Retinal pigment epithelial cell (primary cell): ENCODE data around the gene FMN1.
A peak's percentile ranks its signal among the peaks of the same experiment; 100 is the strongest.
"Not testable (repeated sequence)": the region's sequence is repeated elsewhere in the genome, so short reads cannot be mapped to it uniquely, and the experiment has no call there.

Source experiments
- DNase-seq: peaks from one replicate; pipeline ENCODE4 v3.0.0-alpha.2; 2010; ENCODE audit warnings: low read depth
- H3K4me3 ChIP-seq: 2 replicates; pipeline ENCODE4 v1.5.1; 2011; ENCODE audit warnings: mild to moderate bottlenecking, low read length, control low read depth, moderate library complexity
- TF ChIP-seq, protein P1 (sequence below): conservative IDR thresholded peaks from 2 replicates; pipeline ENCODE4 v1.5.1; 2011; ENCODE audit warnings: low read depth, low read length, control low read depth, inconsistent platforms

The FMN1 gene

GRCh38 chr15:33074212-33074611, 120.3 kb downstream of the FMN1 start:
- DNase-seq: no peak
- TF ChIP-seq, protein P1, sequence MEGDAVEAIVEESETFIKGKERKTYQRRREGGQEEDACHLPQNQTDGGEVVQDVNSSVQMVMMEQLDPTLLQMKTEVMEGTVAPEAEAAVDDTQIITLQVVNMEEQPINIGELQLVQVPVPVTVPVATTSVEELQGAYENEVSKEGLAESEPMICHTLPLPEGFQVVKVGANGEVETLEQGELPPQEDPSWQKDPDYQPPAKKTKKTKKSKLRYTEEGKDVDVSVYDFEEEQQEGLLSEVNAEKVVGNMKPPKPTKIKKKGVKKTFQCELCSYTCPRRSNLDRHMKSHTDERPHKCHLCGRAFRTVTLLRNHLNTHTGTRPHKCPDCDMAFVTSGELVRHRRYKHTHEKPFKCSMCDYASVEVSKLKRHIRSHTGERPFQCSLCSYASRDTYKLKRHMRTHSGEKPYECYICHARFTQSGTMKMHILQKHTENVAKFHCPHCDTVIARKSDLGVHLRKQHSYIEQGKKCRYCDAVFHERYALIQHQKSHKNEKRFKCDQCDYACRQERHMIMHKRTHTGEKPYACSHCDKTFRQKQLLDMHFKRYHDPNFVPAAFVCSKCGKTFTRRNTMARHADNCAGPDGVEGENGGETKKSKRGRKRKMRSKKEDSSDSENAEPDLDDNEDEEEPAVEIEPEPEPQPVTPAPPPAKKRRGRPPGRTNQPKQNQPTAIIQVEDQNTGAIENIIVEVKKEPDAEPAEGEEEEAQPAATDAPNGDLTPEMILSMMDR: no peak
- no peak overlapping the region for H3K4me3 ChIP-seq

DNA sequence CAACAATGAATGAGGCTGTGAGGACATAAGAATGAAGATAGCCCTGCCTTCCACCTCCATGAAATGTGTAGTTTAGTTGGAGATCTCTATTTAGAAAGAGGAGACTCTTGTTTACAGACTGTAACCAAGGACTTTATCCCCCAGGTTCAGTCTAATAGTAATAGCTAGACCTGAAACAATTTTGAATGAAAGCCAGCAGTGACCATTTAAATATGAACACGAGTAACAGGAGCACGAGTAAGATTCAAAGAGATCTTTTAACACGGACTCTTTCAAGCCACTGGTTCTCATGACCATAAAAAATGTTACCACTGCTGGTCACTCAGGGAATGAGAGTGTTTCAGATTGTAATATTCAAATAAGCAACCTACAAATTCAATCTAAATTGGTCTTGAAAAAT, 123.1 kb downstream of the FMN1 start:
- no peak for DNase-seq
- H3K4me3 ChIP-seq: no peak overlapping the region
- TF ChIP-seq, protein P1: no peak

GRCh38 chr15:33069903-33070302, 124.6 kb downstream of the FMN1 start:
- not testable (repeated sequence) for H3K4me3 ChIP-seq, DNase-seq

DNA sequence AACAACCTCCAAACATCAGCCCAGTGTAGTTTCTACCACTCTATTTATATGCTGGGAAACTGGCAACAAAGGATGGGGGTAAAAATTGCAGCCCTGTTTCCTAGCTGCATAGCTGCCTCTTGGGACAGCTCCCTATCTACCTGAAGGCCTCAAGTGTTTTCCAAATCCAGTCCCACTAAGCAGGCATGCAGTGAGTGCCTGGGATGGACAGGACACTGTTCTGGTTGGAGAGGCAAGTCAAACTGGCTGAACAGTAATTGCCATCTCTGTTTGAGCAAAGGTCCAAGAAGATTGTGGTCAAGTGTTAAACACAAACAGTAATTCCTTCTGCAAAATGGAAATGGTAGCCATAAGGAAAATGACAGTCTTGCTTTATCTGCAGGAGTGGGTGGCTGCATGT, 125.4 kb downstream of the FMN1 start:
- DNase-seq: no peak
- no peak overlapping the region for H3K4me3 ChIP-seq
- TF ChIP-seq, protein P1: no peak

DNA sequence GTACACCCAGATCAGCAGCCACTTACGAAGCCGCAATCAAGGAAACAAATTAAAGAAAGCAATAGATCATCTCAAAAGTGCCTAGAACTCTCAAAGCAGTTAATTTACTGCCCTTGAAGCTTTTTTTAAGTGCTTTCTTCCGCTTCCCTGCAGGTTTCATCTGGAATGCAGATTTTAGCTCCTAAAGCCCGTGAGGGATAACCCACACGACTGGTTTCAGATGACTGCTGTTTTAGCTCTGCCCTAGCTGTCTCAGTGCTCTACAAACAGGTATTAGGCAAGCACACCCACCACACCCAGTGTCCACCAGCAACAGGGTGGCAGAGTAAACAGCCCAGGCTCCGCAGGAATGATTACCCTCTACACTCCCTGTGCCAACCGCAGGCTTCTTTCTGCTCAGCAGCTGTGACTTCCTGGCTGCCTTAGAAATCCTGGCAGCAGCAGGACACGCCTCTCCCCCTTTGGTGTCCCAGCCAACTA, 126.0 kb downstream of the FMN1 start:
- H3K4me3 ChIP-seq: no peak overlapping the region
- no peak for DNase-seq
- TF ChIP-seq, protein P1: no peak

GRCh38 chr15:33068007-33068481, 126.5 kb downstream of the FMN1 start:
- H3K4me3 ChIP-seq: no peak overlapping the region
- DNase-seq: peak; percentile 34
- TF ChIP-seq, protein P1: no peak

DNA sequence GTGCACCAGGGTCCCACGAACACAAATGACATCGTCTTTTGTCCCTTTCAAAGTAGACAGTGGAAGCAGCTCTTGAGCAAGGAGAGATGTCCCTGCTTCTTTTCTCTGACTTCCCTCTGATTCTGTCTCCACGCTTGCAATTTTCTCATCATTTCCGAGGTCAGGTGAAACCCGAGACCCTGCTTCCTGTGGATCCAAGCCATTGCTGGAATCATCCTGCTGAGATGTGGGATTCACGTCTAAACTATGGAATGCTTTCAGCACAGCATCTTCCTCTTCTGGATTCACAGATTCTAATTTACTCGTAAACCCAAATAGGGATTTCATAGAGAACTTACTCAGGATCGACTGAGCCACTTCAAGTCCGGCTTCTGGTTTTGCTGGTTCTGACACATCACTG, 127.1 kb downstream of the FMN1 start:
- TF ChIP-seq, protein P1: no peak
- no peak overlapping the region for H3K4me3 ChIP-seq
- DNase-seq: no peak

DNA sequence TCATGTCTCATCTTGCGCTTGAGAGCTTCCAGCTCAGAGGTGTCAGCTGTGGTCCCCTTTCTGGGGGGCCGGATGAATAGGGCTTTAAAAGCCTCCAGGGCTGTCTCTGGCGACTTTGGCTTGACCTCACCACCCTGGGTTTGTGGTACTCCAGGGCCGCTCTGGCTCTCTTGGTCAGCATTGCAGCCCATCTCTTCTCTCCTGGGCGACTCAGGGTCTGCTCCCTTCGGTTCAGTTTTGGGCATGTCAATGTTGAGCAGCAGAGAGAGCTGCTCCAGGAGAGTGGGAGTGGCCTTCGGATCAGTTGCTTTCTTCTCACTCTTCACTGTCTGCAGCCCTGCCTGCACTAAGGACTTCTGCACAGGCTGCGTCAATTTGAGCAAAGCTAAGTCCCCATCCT, 127.9 kb downstream of the FMN1 start:
- TF ChIP-seq, protein P1: no peak
- H3K4me3 ChIP-seq: no peak overlapping the region
- no peak for DNase-seq
